K562 (cell line): Measurements from ENCODE around the gene GDNF. TPM values are rescaled to one million over a fixed set of nuclear protein-coding genes. Genes with fewer than 3 reads are reported as not detected.

Experiments
- ATAC-seq: fragments of 200-7000 bp; cut with Tn5 transposase; 3 replicates; pipeline ENCODE4 v1.9.1; 2020; ENCODE audit warnings: moderate library complexity
- BruUV-seq: library from RNA; stranded (reverse); fragments of 400-500 nt; replicated peaks from 2 replicates; lab custom pipeline; 2021; lab: Mats Ljungman, UMichigan
- CTCF ChIA-PET: fragments of 300-600 bp; formaldehyde crosslinking; extraction: SDS; loops from one replicate; lab custom pipeline; 2021; ENCODE audit warnings: low intra/inter-chr PET ratio; lab: Yijun Ruan, JAX
- POLR2A ChIA-PET: fragments of 300-600, 350-650 bp; sonication (Branson Sonifier 250); formaldehyde crosslinking; extraction: SDS; loops from one replicate; lab custom pipeline; 2021; ENCODE audit warnings: antibody characterized with exemption, inconsistent platforms; lab: Yijun Ruan, JAX
- DNase-seq, 4 experiments: peaks; one replicate each; pipeline versions ENCODE4 v3.0.0 to v3.0.0-alpha.2; 2011 to 2018; ENCODE audit warnings: low spot score in 3 of 4, mixed read lengths in 3 of 4; ENCODE audit errors: extremely low read depth in 1 of 4
- FAIRE-seq: peaks from 2 replicates; lab custom pipeline; 2011; peaks lifted over from hg19 to GRCh38; lab: Jason Lieb, UNC
- H2AFZ ChIP-seq: 2 replicates; pipeline ENCODE4 v1.6.0; 2011; ENCODE audit warnings: low read depth, low read length, control low read depth, inconsistent platforms
- H3K27ac ChIP-seq: fragments of 200-600 bp; 3 replicates; pipeline ENCODE4 v1.8.0; 2011; ENCODE audit warnings: low read depth, mild to moderate bottlenecking, control low read depth, inconsistent platforms, low read length, moderate library complexity, mixed read lengths; ENCODE audit errors: extremely low read depth
- H3K27me3 ChIP-seq, 2 experiments: fragments of 300-600 bp in 1 of 2; 2 replicates in 1 of 2; 3 replicates in 1 of 2; pipeline versions ENCODE4 v1.6.0 to v1.8.0; 2011; ENCODE audit warnings: inconsistent platforms in 2 of 2, low read length in 2 of 2, mild to moderate bottlenecking in 1 of 2, mixed read lengths in 1 of 2, moderate library complexity in 1 of 2; ENCODE audit not compliant: control insufficient read depth in 2 of 2, insufficient read depth in 2 of 2
- H3K36me3 ChIP-seq: fragments of 300-600 bp; 3 replicates; pipeline ENCODE4 v1.8.0; 2011; ENCODE audit warnings: mild to moderate bottlenecking, low read length, inconsistent platforms; ENCODE audit not compliant: control insufficient read depth, insufficient read depth
- H3K4me1 ChIP-seq, 2 experiments: fragments of 200-600 bp in 1 of 2; replicated peaks in 1 of 2; 2 replicates in 1 of 2; 3 replicates in 1 of 2; pipeline versions ENCODE4 v1.5.1 to v1.8.0; 2011; ENCODE audit warnings: inconsistent platforms in 2 of 2, low read length in 2 of 2, mild to moderate bottlenecking in 1 of 2, mixed read lengths in 1 of 2, moderate library complexity in 1 of 2; ENCODE audit not compliant: control insufficient read depth in 2 of 2, insufficient read depth in 2 of 2
- H3K4me2 ChIP-seq: 2 replicates; pipeline ENCODE4 v1.6.1; 2011; ENCODE audit warnings: low read length, control low read depth, inconsistent platforms, mixed read lengths; ENCODE audit not compliant: insufficient read depth
- H3K4me3 ChIP-seq: fragments of 200-600 bp; sonication (generic), shearing (Covaris generic); 2 replicates; pipeline ENCODE4 v1.5.1; 2016; ENCODE audit warnings: control low read depth, inconsistent platforms
- H3K79me2 ChIP-seq: fragments of 200-600 bp; 3 replicates; pipeline ENCODE4 v1.8.0; 2011; ENCODE audit warnings: low read length, inconsistent platforms; ENCODE audit not compliant: control insufficient read depth, insufficient read depth
- H3K9ac ChIP-seq, 2 experiments: 2 replicates each; pipeline versions ENCODE4 v1.6.0 to v1.6.1; 2011; ENCODE audit warnings: low read depth in 2 of 2, low read length in 2 of 2, control low read depth in 1 of 2, inconsistent platforms in 1 of 2, mild to moderate bottlenecking in 1 of 2, mixed read lengths in 1 of 2; ENCODE audit not compliant: insufficient read depth in 1 of 2
- H3K9me1 ChIP-seq: one replicate; pipeline ENCODE4 v1.6.0; 2011; ENCODE audit warnings: inconsistent platforms, mild to moderate bottlenecking, low read length, moderate library complexity; ENCODE audit not compliant: control insufficient read depth, insufficient read depth
- H3K9me3 ChIP-seq: replicated peaks from 2 replicates; pipeline ENCODE4 v1.5.1; 2011; ENCODE audit warnings: low read depth, low read length, inconsistent platforms; ENCODE audit not compliant: control insufficient read depth, insufficient read depth
- H4K20me1 ChIP-seq: replicated peaks from 2 replicates; pipeline ENCODE4 v1.6.1; 2011; ENCODE audit warnings: low read length, inconsistent platforms, mixed read lengths; ENCODE audit not compliant: control insufficient read depth, insufficient read depth
- ATF3 ChIP-seq, 2 experiments: fragments of 450-650 bp in 1 of 2; sonication (generic) in 1 of 2; formaldehyde crosslinking in 1 of 2; IDR thresholded peaks in 1 of 2; conservative IDR thresholded peaks in 1 of 2; 2 replicates each; pipeline versions ENCODE4 v1.6.1 to v1.8.1; 2016 to 2023; ENCODE audit warnings: mild to moderate bottlenecking in 2 of 2, moderate library complexity in 2 of 2, inconsistent platforms in 1 of 2, missing genetic modification reagents in 1 of 2
- DDX20 ChIP-seq: fragments of 450-650 bp; IDR thresholded peaks from 2 replicates; pipeline ENCODE4 v1.6.1; 2016; ENCODE audit warnings: missing genetic modification characterization, low read depth, mild to moderate bottlenecking, missing compliant biosample characterization, moderate library complexity
- FOS ChIP-seq: IDR thresholded peaks from 3 replicates; pipeline ENCODE4 v1.6.1; 2011; ENCODE audit not compliant: insufficient read length; ENCODE audit errors: extremely low read depth
- GABPB2 ChIP-seq: fragments of 250-450 bp; sonication (Bioruptor Pico); conservative IDR thresholded peaks from 2 replicates; pipeline ENCODE4 v1.5.1; 2021; ENCODE audit warnings: mild to moderate bottlenecking
- HDAC1 ChIP-seq, 2 experiments: fragments of 450-650 bp; IDR thresholded peaks; 2 replicates each; pipeline ENCODE4 v1.6.1; 2016 to 2017; ENCODE audit warnings: inconsistent platforms in 1 of 2, mild to moderate bottlenecking in 1 of 2, moderate library complexity in 1 of 2
- MAZ ChIP-seq, 2 experiments: fragments of 450-650 bp in 1 of 2; sonication (generic) in 1 of 2; formaldehyde crosslinking; IDR thresholded peaks in 1 of 2; conservative IDR thresholded peaks in 1 of 2; 2 replicates each; pipeline versions ENCODE4 v1.4.0 to v1.5.0; 2020; ENCODE audit warnings: mild to moderate bottlenecking in 1 of 2, missing genetic modification reagents in 1 of 2
- POLR2B ChIP-seq: fragments of 450-650 bp; IDR thresholded peaks from 2 replicates; pipeline ENCODE4 v1.6.1; 2018; ENCODE audit warnings: low read depth; ENCODE audit not compliant: partially characterized antibody
- SIN3A ChIP-seq, 2 experiments: fragments of 150-350 bp in 1 of 2; IDR thresholded peaks; 2 replicates each; pipeline ENCODE4 v1.6.1; 2011 to 2016; ENCODE audit warnings: borderline replicate concordance in 2 of 2, low read depth in 2 of 2, low read length in 2 of 2, mild to moderate bottlenecking in 2 of 2, moderate library complexity in 2 of 2; ENCODE audit not compliant: control insufficient read depth in 1 of 2
- SRSF9 ChIP-seq: fragments of 200-400 bp; formaldehyde crosslinking; IDR thresholded peaks from 2 replicates; pipeline ENCODE4 v1.6.1; 2017; ENCODE audit warnings: low read depth, low read length, borderline replicate concordance
- TBP ChIP-seq: optimal IDR thresholded peaks from 2 replicates; pipeline ENCODE3; 2011; ENCODE audit warnings: low read depth, low read length, improper control_type of control experiment
- ZKSCAN1 ChIP-seq: fragments of 150-350 bp; IDR thresholded peaks from 2 replicates; pipeline ENCODE4 v1.6.1; 2016; ENCODE audit warnings: low read depth, low read length
- ZNF551 ChIP-seq: fragments of 250-450 bp; sonication (Bioruptor Pico); IDR thresholded peaks from 2 replicates; pipeline ENCODE4 v1.5.0; 2021; ENCODE audit warnings: mild to moderate bottlenecking, moderate library complexity
- WGBS: fragments of 100-300 bp; shearing (Covaris generic); methylation state at CpG from one replicate; pipeline ENCODE4 v1.1.6; 2016; ENCODE audit warnings: low coverage, mixed read lengths; ENCODE audit not compliant: insufficient coverage; ENCODE audit errors: missing lambda C conversion rate; 5-methylcytosine and 5-hydroxymethylcytosine counted together
- in situ Hi-C: fragments of 300-500 bp; cut with MboI; formaldehyde crosslinking; loops from 4 replicates; pipeline ENCODE4 v1.15.0; 2018; ENCODE audit warnings: inconsistent platforms, mixed read lengths
- intact Hi-C: fragments of 100-400 bp; cut with micrococcal nuclease; formaldehyde crosslinking; loops from 2 replicates; pipeline ENCODE4 v1.14.2; 2022
- polyA plus RNA-seq, 8 experiments: library from polyadenylated mRNA; depleted of rRNA in 4 of 8; stranded (reverse) in 5 of 8; unstranded in 3 of 8; fragments of >200 nt; fragmentation: Nextera tagmentation in 2 of 8; fragmentation: Illumina TruSeq in 1 of 8; extraction: Ambion mirVana in 2 of 8; extraction: Trizol in 1 of 8; gene quantifications; 2 replicates each; pipeline versions ENCODE4 v1.2.1 to v1.2.3, GENCODE V29; 2011 to 2014; ENCODE audit warnings: inconsistent platforms in 1 of 8, missing spikeins in 1 of 8
- total RNA-seq, 7 experiments: library from RNA; depleted of rRNA in 6 of 7; stranded (reverse); fragments of >200 nt in 6 of 7; fragmentation: Illumina TruSeq in 2 of 7; extraction: Trizol in 2 of 7; gene quantifications; 2 replicates each; pipeline versions ENCODE4 v1.2.1 to v1.2.3, GENCODE V29; 2011 to 2021; ENCODE audit warnings: low replicate concordance in 1 of 7

Gene GDNF
- total and polyA plus RNA-seq, 9 of the 15 experiments (the other 6 are each of a cell fraction or from before 2014, with no cell fraction given) = not detected

- no TSS peak for BruUV-seq
- intact Hi-C loops = no loop called here
Observed at GRCh38 chr5:37875051-37875787, 35.4 kb upstream of the GDNF start.

DNA sequence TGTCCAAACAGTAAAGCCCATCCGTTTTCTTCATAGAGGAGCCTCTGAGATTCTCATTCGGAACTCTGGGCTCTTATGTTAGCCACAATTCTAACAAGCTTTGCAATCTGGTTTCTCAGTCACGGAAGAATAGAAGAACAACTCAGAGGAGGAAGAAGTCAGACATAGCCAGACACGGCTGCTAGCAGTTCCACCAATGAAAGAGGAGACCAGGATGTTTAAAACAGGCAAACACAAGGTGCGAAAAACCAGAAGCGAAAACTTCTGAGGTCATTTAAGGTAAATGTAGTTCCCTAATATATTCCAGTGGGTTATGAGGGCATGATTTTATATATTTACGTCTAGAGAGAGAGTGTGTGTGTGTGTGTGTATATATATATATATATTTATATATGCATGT is 34.1 kb upstream of the GDNF start:
- no peaks in the 10 kb centered on the region for H3K79me2 ChIP-seq
- no peaks in the 10 kb centered on the region for H3K9me1 ChIP-seq
- no peak overlapping the region for H3K4me2 ChIP-seq
- in situ Hi-C loops (no loop called here), intact Hi-C loops (no loop called here)
- H2AFZ ChIP-seq = no peak overlapping the region
- ChIA-PET CTCF (no interaction called here), POLR2A (interaction anchor here (0.7 kb wide), 1 partner anchor 43 kb away, joined by 3 read pairs; no protein-coding TSS in a partner anchor)
- TF ChIP-seq DDX20 (tag) (no peak), TBP (no peak), SIN3A (IDR thresholded peaks at IDR 0.05; ENCODE audit: borderline replicate concordance in 2 of 2, control insufficient read depth in 1 of 2, low read depth in 2 of 2, low read length in 2 of 2) (no peak), POLR2B (no peak), GABPB2 (CRISPR knock-in tag) (no peak), FOS (no peak), MAZ (CRISPR knock-in tag; conservative IDR thresholded peaks at IDR 0.05 in 1 of 2, IDR thresholded peaks at IDR 0.05 in 1 of 2) (no peak), HDAC1 (IDR thresholded peaks at IDR 0.05) (no peak), ZKSCAN1 (no peak)
- no peaks in the 10 kb centered on the region for H3K36me3 ChIP-seq
- DNase-seq (no peak), FAIRE-seq (no peak), ATAC-seq (no peak)
- no peaks in the 10 kb centered on the region for H3K27me3 ChIP-seq
- H4K20me1 ChIP-seq = no peaks in the 10 kb centered on the region
- H3K27ac ChIP-seq = no peak overlapping the region
- H3K9me3 ChIP-seq = no peaks in the 10 kb centered on the region
- BruUV-seq = no TSS peak
- under 1% methylated on average over 7 of the region's 7 CpGs for WGBS
- H3K4me3 ChIP-seq = no peak overlapping the region
- no peak overlapping the region for H3K9ac ChIP-seq
- H3K4me1 ChIP-seq = no peaks in the 10 kb centered on the region

More at GRCh38 chr5:37875051-37875787, 35.4 kb upstream of the GDNF start:
- H3K79me2 ChIP-seq = no peaks in the 10 kb centered on the region
- H3K4me1 ChIP-seq = no peaks in the 10 kb centered on the region
- H4K20me1 ChIP-seq = no peaks in the 10 kb centered on the region
- 4% methylated on average over 6 of the region's 6 CpGs for WGBS
- no peak overlapping the region for H3K27ac ChIP-seq
- no peak overlapping the region for H2AFZ ChIP-seq
- no peaks in the 10 kb centered on the region for H3K36me3 ChIP-seq
- peak; percentile 64 for TF ChIP-seq ATF3 (IDR thresholded peaks at IDR 0.05)
- TF ChIP-seq ATF3 (CRISPR knock-in tag; conservative IDR thresholded peaks at IDR 0.05) = no peak
- TF ChIP-seq SRSF9 = no peak
- TF ChIP-seq ZNF551 = no peak
- ChIA-PET CTCF (no interaction called here), POLR2A (no interaction called here)
- DNase-seq (no peak), FAIRE-seq (no peak), ATAC-seq (no peak)
- H3K27me3 ChIP-seq = no peaks in the 10 kb centered on the region
- no peak overlapping the region for H3K4me2 ChIP-seq
- no peaks in the 10 kb centered on the region for H3K9me1 ChIP-seq
- no peaks in the 10 kb centered on the region for H3K9me3 ChIP-seq
- in situ Hi-C loops = no loop called here
- H3K9ac ChIP-seq = no peak overlapping the region
- H3K4me3 ChIP-seq = no peak overlapping the region
